SK-N-SH (cell line): ENCODE measurements around the gene CLEC4M. TPM values are rescaled to one million over a fixed set of nuclear protein-coding genes. Genes with fewer than 3 reads are reported as not detected.

ENCODE experiments used
- CTCF ChIA-PET: fragments of 300-600, 350-600 bp; formaldehyde crosslinking; extraction: SDS; loops from one replicate; lab custom pipeline; 2021; lab: Yijun Ruan, JAX
- POLR2A ChIA-PET: fragments of 350-600 bp; sonication (Branson Sonifier 250); formaldehyde crosslinking; extraction: SDS; loops from one replicate; lab custom pipeline; 2020; ENCODE audit warnings: antibody characterized with exemption, inconsistent platforms; lab: Yijun Ruan, JAX
- DNase-seq: peaks from one replicate; pipeline ENCODE4 v3.0.0; 2012
- H2AFZ ChIP-seq: fragments of 200-600 bp; sonication (generic); 2 replicates; pipeline ENCODE4 v1.8.1; 2016; ENCODE audit warnings: antibody characterized with exemption, mild to moderate bottlenecking, low read depth
- H3F3A ChIP-seq: fragments of 200-600 bp; sonication (generic); replicated peaks from 2 replicates; pipeline ENCODE3; 2016; ENCODE audit warnings: antibody characterized with exemption, mild to moderate bottlenecking; ENCODE audit not compliant: insufficient read depth
- H3K27ac ChIP-seq, 2 experiments: fragments of 200-500 bp in 1 of 2; fragments of 200-600 bp in 1 of 2; sonication (Bioruptor generic) in 1 of 2; sonication (generic), shearing (Covaris generic) in 1 of 2; 2 replicates each; pipeline versions ENCODE4 v1.5.1 to v1.6.1; 2014 to 2016; ENCODE audit warnings: low read depth in 2 of 2, inconsistent platforms in 1 of 2, low read length in 1 of 2, mild to moderate bottlenecking in 1 of 2, mixed read lengths in 1 of 2
- H3K27me3 ChIP-seq: fragments of 200-600 bp; sonication (generic), shearing (Covaris generic); 2 replicates; pipeline ENCODE4 v1.6.1; 2016; ENCODE audit warnings: mixed run types; ENCODE audit not compliant: insufficient read depth
- H3K36me3 ChIP-seq, 2 experiments: fragments of 200-500 bp in 1 of 2; fragments of 200-600 bp in 1 of 2; sonication (Bioruptor generic) in 1 of 2; sonication (generic) in 1 of 2; replicated peaks in 1 of 2; 2 replicates each; pipeline versions ENCODE3 to v1.5.1; 2014 to 2016; ENCODE audit warnings: low read length in 1 of 2, mild to moderate bottlenecking in 1 of 2; ENCODE audit not compliant: insufficient read depth in 2 of 2, control insufficient read depth in 1 of 2
- H3K4me1 ChIP-seq, 2 experiments: fragments of 200-500 bp in 1 of 2; fragments of 200-600 bp in 1 of 2; sonication (Bioruptor generic) in 1 of 2; sonication (generic), shearing (Covaris generic) in 1 of 2; 2 replicates each; pipeline versions ENCODE4 v1.5.1 to v1.6.1; 2014 to 2016; ENCODE audit warnings: low read depth in 1 of 2, low read length in 1 of 2, mixed run types in 1 of 2; ENCODE audit not compliant: insufficient read depth in 2 of 2, control insufficient read depth in 1 of 2
- H3K4me2 ChIP-seq: fragments of 200-600 bp; sonication (generic), shearing (Covaris generic); 2 replicates; pipeline ENCODE4 v1.6.1; 2017; ENCODE audit warnings: mixed run types
- H3K4me3 ChIP-seq, 2 experiments: fragments of 200-500 bp in 1 of 2; fragments of 200-600 bp in 1 of 2; sonication (Bioruptor generic) in 1 of 2; sonication (generic), shearing (Covaris generic) in 1 of 2; 2 replicates each; pipeline versions ENCODE4 v1.5.1 to v1.8.1; 2014 to 2016; ENCODE audit warnings: low read depth in 2 of 2, inconsistent platforms in 1 of 2, low read length in 1 of 2, mild to moderate bottlenecking in 1 of 2, mixed read lengths in 1 of 2, moderate library complexity in 1 of 2
- H3K79me2 ChIP-seq: fragments of 200-600 bp; sonication (generic); 2 replicates; pipeline ENCODE4 v1.8.1; 2017; ENCODE audit warnings: mild to moderate bottlenecking; ENCODE audit not compliant: insufficient read depth
- H3K9ac ChIP-seq: fragments of 200-600 bp; sonication (generic); 2 replicates; pipeline ENCODE4 v1.6.1; 2017; ENCODE audit warnings: mixed run types
- H3K9me2 ChIP-seq: fragments of 200-600 bp; sonication (generic); 2 replicates; pipeline ENCODE4 v1.6.1; 2017; ENCODE audit warnings: mixed run types
- H3K9me3 ChIP-seq: fragments of 200-600 bp; sonication (generic); 2 replicates; pipeline ENCODE4 v1.6.1; 2017; ENCODE audit warnings: mixed run types, mild to moderate bottlenecking, moderate library complexity
- H4K20me1 ChIP-seq: fragments of 200-600 bp; sonication (generic); 2 replicates; pipeline ENCODE4 v1.6.1; 2017; ENCODE audit warnings: mild to moderate bottlenecking, mixed run types; ENCODE audit not compliant: insufficient read depth
- CTCF ChIP-seq: fragments of 200-600 bp; sonication (generic); IDR thresholded peaks from 2 replicates; pipeline ENCODE4 v1.6.1; 2017; ENCODE audit warnings: antibody characterized with exemption, mild to moderate bottlenecking, moderate library complexity
- EP300 ChIP-seq, 2 experiments: IDR thresholded peaks; 2 replicates each; pipeline versions ENCODE4 v1.4.0 to v1.6.1; 2012; ENCODE audit warnings: borderline replicate concordance in 1 of 2, low read depth in 1 of 2, low read length in 1 of 2
- EZH2phosphoT487 ChIP-seq: fragments of 200-600 bp; sonication (generic); IDR thresholded peaks from 2 replicates; pipeline ENCODE4 v1.6.1; 2017; ENCODE audit warnings: low read depth, mixed run types, mild to moderate bottlenecking, antibody characterized with exemption, moderate library complexity, borderline replicate concordance
- FOSL2 ChIP-seq: IDR thresholded peaks from 2 replicates; pipeline ENCODE4 v1.4.0; 2012; ENCODE audit warnings: low read depth, mild to moderate bottlenecking, moderate library complexity, borderline replicate concordance
- FOXJ3 ChIP-seq: sonication (generic); formaldehyde crosslinking; IDR thresholded peaks from 2 replicates; pipeline ENCODE4 v1.5.1; 2020; ENCODE audit warnings: mild to moderate bottlenecking, missing genetic modification reagents
- IRF3 ChIP-seq: fragments of 150-350 bp; IDR thresholded peaks from 2 replicates; pipeline ENCODE4 v1.6.1; 2016; ENCODE audit warnings: mild to moderate bottlenecking, low read depth, low read length
- JUND ChIP-seq: IDR thresholded peaks from 2 replicates; pipeline ENCODE4 v1.4.0; 2012
- MAX ChIP-seq: IDR thresholded peaks from 2 replicates; pipeline ENCODE4 v1.4.0; 2012; ENCODE audit warnings: low read depth
- MEF2A ChIP-seq: IDR thresholded peaks from 2 replicates; pipeline ENCODE4 v1.4.0; 2012; ENCODE audit warnings: low read depth, borderline replicate concordance
- MXI1 ChIP-seq: IDR thresholded peaks from 2 replicates; pipeline ENCODE4 v1.6.1; 2012; ENCODE audit warnings: mild to moderate bottlenecking, low read depth, low read length, improper control_type of control experiment
- NFIC ChIP-seq: IDR thresholded peaks from 2 replicates; pipeline ENCODE4 v1.4.0; 2012; ENCODE audit warnings: borderline replicate concordance
- NRF1 ChIP-seq: IDR thresholded peaks from 2 replicates; pipeline ENCODE4 v1.6.1; 2012; ENCODE audit warnings: low read depth, mild to moderate bottlenecking, low read length
- RCOR1 ChIP-seq: fragments of 150-350 bp; IDR thresholded peaks from 2 replicates; pipeline ENCODE4 v1.6.1; 2017; ENCODE audit warnings: antibody characterized with exemption, low read length
- REST ChIP-seq: IDR thresholded peaks from 2 replicates; pipeline ENCODE4 v1.6.1; 2012; ENCODE audit warnings: mild to moderate bottlenecking, low read depth, low read length, moderate library complexity
- RFX5 ChIP-seq: IDR thresholded peaks from 2 replicates; pipeline ENCODE4 v1.6.1; 2012; ENCODE audit warnings: mild to moderate bottlenecking, improper control_type of control experiment, low read length
- SIN3A ChIP-seq: IDR thresholded peaks from 2 replicates; pipeline ENCODE4 v1.6.1; 2012; ENCODE audit warnings: low read depth, mild to moderate bottlenecking, low read length, moderate library complexity, borderline replicate concordance
- SMC3 ChIP-seq: IDR thresholded peaks from 2 replicates; pipeline ENCODE4 v1.6.1; 2012; ENCODE audit warnings: low read depth, low read length, improper control_type of control experiment
- TEAD4 ChIP-seq: IDR thresholded peaks from 2 replicates; pipeline ENCODE4 v1.4.0; 2012; ENCODE audit warnings: mild to moderate bottlenecking, borderline replicate concordance; ENCODE audit not compliant: insufficient read depth
- YY1 ChIP-seq: IDR thresholded peaks from 2 replicates; pipeline ENCODE4 v1.4.0; 2012; ENCODE audit warnings: low read depth, mild to moderate bottlenecking
- ZBTB33 ChIP-seq: IDR thresholded peaks from 2 replicates; pipeline ENCODE4 v1.4.0; 2012; ENCODE audit warnings: low read depth, borderline replicate concordance
- WGBS: methylation state at CpG from one replicate; pipeline ENCODE4 v1.1.6; 2017; ENCODE audit warnings: low lambda C conversion rate; 5-methylcytosine and 5-hydroxymethylcytosine counted together
- polyA plus RNA-seq, 3 experiments: library from polyadenylated mRNA; depleted of rRNA; stranded (reverse); fragments of >200 nt; gene quantifications; 2 replicates each; pipeline ENCODE4 v1.2.3, GENCODE V29; 2012

CLEC4M gene
- not detected in 2 replicates for polyA plus RNA-seq (2012; rRNA removed)
- polyA plus RNA-seq (2012; cell fraction: cytosol; rRNA removed): not detected in 2 replicates
- not detected in 2 replicates for polyA plus RNA-seq (2012; cell fraction: nucleus; rRNA removed)

- 10% methylated on average over 8 of the region's 8 CpGs for WGBS
- ChIA-PET POLR2A (no interaction called here), CTCF (interaction anchor here (0.7 to 1.6 kb wide), 3 partner anchors 37 to 418 kb away, joined by 3 to 5 read pairs (median 4); partner anchors contain the start of gene TRAPPC5)
- Histone ChIP-seq H4K20me1 (no peaks in the 10 kb centered on the region), H3K9me2 (no peaks in the 10 kb centered on the region), H3K9ac (no peak within 1 kb of the TSS)
- no peak for TF ChIP-seq NRF1
- no peak for TF ChIP-seq NFIC
- no peak for TF ChIP-seq FOSL2
- TF ChIP-seq MAX: no peak
- no peak for TF ChIP-seq SMC3
- no peak for TF ChIP-seq REST
- TF ChIP-seq JUND: no peak
- no peak for TF ChIP-seq TEAD4
- no peak for TF ChIP-seq FOXJ3 (CRISPR knock-in tag)
- no peak for TF ChIP-seq SIN3A
- TF ChIP-seq YY1: no peak
- TF ChIP-seq MXI1: no peak
- no peak for TF ChIP-seq ZBTB33
- TF ChIP-seq RCOR1: no peak
- TF ChIP-seq EZH2phosphoT487: no peak
- TF ChIP-seq CTCF: no peak
- no peak for TF ChIP-seq IRF3
- TF ChIP-seq RFX5: no peak
- no peak for TF ChIP-seq EP300 (IDR thresholded peaks at IDR 0.05; ENCODE audit: borderline replicate concordance in 1 of 2, low read depth in 1 of 2, low read length in 1 of 2)
- no peak for TF ChIP-seq MEF2A
- TF ChIP-seq, all 33 proteins: peak for 0
- Histone ChIP-seq H3K27me3 (peaks cover 32% of the 10 kb centered on the region), H3K4me1 (no peaks in the 10 kb centered on the region), H3K9me3 (no peaks in the 10 kb centered on the region; the same call in 1 of the 2 replicates), H3F3A (no peaks in the 10 kb centered on the region), H3K4me2 (no peak within 1 kb of the TSS), H3K27ac (no peak within 1 kb of the TSS), H3K4me3 (no peak within 1 kb of the TSS), H2AFZ (no peak within 1 kb of the TSS), H3K36me3 (no peaks in the 10 kb centered on the region), H3K79me2 (no peaks in the 10 kb centered on the region)
- no peak for DNase-seq
Measured at GRCh38 chr19:7762719-7763293, at the start of gene CLEC4M. Gene CLEC4M, plus strand, starts transcription at chr19:7763243. Its CDS starts 24 bp downstream, at chr19:7763267.
